HEK293T (cell line): Measurements from ENCODE around the gene LRRC4C.

Source experiments
- ARNT ChIP-seq: fragments of 450-650 bp; IDR thresholded peaks from 2 replicates; pipeline ENCODE4 v1.6.1; 2017; ENCODE audit warnings: mild to moderate bottlenecking
- BHLHE40 ChIP-seq: fragments of 450-650 bp; IDR thresholded peaks from 2 replicates; pipeline ENCODE4 v1.6.1; 2016; ENCODE audit warnings: mild to moderate bottlenecking, moderate library complexity, borderline replicate concordance
- CTBP1 ChIP-seq: fragments of 450-650 bp; IDR thresholded peaks from 2 replicates; pipeline ENCODE4 v1.6.1; 2016; ENCODE audit warnings: borderline replicate concordance
- FOXA1 ChIP-seq: fragments of 450-650 bp; IDR thresholded peaks from 2 replicates; pipeline ENCODE4 v1.6.1; 2016; ENCODE audit warnings: mild to moderate bottlenecking
- FOXK2 ChIP-seq: fragments of 450-650 bp; IDR thresholded peaks from 2 replicates; pipeline ENCODE4 v1.6.1; 2016; ENCODE audit warnings: mild to moderate bottlenecking
- FOXM1 ChIP-seq: fragments of 450-650 bp; IDR thresholded peaks from 2 replicates; pipeline ENCODE4 v1.6.1; 2017; ENCODE audit warnings: mild to moderate bottlenecking, borderline replicate concordance
- LEF1 ChIP-seq: fragments of 450-650 bp; IDR thresholded peaks from 2 replicates; pipeline ENCODE4 v1.6.1; 2017; ENCODE audit warnings: mild to moderate bottlenecking, borderline replicate concordance
- NFRKB ChIP-seq: fragments of 450-650 bp; IDR thresholded peaks from 2 replicates; pipeline ENCODE4 v1.6.1; 2016; ENCODE audit warnings: mild to moderate bottlenecking, moderate library complexity
- SUZ12 ChIP-seq: fragments of 450-650 bp; IDR thresholded peaks from 2 replicates; pipeline ENCODE4 v1.6.1; 2016; ENCODE audit warnings: mild to moderate bottlenecking
- TARDBP ChIP-seq: fragments of 450-650 bp; IDR thresholded peaks from 2 replicates; pipeline ENCODE4 v1.6.1; 2016

DNA sequence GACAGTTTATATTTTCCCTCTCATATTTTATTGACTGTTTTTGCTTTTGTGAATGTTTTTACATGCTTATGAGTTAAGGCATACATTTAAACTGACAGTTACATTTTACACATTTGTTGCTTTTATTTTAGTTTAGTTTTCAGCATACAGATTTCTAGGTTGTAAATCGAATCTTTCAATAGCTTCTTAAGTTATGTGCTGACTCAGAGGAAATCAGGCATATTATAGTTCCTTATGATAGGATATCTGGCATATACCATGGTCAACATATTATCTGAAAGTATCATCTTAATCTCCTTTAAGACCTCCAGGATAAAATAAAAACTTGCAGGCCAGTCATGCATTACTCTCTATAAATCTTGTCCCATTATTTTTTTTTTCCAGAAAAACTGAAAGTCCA lies 916.6 kb downstream of the LRRC4C start:
- no peak for TF ChIP-seq FOXK2
- TF ChIP-seq FOXM1, result no peak
- no peak for TF ChIP-seq FOXA1
- TF ChIP-seq BHLHE40, result no peak
- TF ChIP-seq SUZ12, result no peak
- no peak for TF ChIP-seq NFRKB
- TF ChIP-seq LEF1, result no peak
- TF ChIP-seq CTBP1, result no peak
- TF ChIP-seq ARNT, result no peak
- TF ChIP-seq TARDBP, result no peak
